GM12801 (cell line): ENCODE data around the gene POF1B.

Experiments used
- TF ChIP-seq, protein P1 (sequence below): IDR thresholded peaks from one replicate; pipeline ENCODE4 v1.5.1; 2011; ENCODE audit warnings: control low read depth; ENCODE audit not compliant: insufficient read length; ENCODE audit errors: extremely low read depth

The POF1B gene, protein sequence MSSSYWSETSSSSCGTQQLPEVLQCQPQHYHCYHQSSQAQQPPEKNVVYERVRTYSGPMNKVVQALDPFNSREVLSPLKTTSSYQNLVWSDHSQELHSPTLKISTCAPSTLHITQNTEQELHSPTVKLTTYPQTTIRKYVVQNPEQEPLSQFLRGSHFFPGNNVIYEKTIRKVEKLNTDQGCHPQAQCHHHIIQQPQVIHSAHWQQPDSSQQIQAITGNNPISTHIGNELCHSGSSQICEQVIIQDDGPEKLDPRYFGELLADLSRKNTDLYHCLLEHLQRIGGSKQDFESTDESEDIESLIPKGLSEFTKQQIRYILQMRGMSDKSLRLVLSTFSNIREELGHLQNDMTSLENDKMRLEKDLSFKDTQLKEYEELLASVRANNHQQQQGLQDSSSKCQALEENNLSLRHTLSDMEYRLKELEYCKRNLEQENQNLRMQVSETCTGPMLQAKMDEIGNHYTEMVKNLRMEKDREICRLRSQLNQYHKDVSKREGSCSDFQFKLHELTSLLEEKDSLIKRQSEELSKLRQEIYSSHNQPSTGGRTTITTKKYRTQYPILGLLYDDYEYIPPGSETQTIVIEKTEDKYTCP

DNA sequence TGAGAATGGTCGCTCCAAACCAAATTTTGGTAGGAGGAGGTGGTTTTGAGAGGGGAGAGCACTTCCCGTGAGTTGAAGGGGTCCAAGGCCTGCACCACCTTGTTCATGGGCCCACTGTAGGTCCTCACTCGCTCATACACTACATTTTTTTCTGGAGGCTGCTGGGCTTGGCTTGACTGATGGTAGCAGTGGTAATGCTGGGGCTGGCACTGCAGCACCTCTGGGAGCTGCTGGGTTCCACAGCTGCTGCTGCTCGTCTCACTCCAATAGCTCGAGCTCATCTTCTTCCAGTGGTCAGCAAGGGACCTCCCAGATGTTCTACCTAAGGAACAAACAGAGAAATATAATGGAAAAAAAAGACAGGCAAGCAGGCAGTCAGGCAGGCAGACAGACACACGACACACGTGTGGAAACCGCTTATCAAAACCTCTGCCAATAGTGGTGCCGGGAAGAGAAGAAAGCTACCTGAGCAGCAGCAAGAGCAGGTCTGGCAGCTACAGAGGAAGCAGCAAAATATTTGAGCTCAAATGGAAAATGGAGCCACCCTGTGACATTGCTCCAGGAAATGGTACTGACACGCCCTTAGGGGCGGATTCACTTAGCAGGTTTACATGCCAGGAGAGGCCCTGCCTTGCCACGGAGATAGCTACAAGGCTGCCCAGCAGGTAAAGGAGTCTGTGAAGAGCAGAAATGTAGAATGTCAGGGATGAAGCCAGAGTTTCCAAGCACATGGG lies at the start of gene POF1B:
Gene POF1B (minus strand): TSS at position 492 of the 734 bp plus-strand sequence. CDS start 211 bp downstream, at position 281.
- TF ChIP-seq, protein P1, sequence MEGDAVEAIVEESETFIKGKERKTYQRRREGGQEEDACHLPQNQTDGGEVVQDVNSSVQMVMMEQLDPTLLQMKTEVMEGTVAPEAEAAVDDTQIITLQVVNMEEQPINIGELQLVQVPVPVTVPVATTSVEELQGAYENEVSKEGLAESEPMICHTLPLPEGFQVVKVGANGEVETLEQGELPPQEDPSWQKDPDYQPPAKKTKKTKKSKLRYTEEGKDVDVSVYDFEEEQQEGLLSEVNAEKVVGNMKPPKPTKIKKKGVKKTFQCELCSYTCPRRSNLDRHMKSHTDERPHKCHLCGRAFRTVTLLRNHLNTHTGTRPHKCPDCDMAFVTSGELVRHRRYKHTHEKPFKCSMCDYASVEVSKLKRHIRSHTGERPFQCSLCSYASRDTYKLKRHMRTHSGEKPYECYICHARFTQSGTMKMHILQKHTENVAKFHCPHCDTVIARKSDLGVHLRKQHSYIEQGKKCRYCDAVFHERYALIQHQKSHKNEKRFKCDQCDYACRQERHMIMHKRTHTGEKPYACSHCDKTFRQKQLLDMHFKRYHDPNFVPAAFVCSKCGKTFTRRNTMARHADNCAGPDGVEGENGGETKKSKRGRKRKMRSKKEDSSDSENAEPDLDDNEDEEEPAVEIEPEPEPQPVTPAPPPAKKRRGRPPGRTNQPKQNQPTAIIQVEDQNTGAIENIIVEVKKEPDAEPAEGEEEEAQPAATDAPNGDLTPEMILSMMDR, result no peak

DNA sequence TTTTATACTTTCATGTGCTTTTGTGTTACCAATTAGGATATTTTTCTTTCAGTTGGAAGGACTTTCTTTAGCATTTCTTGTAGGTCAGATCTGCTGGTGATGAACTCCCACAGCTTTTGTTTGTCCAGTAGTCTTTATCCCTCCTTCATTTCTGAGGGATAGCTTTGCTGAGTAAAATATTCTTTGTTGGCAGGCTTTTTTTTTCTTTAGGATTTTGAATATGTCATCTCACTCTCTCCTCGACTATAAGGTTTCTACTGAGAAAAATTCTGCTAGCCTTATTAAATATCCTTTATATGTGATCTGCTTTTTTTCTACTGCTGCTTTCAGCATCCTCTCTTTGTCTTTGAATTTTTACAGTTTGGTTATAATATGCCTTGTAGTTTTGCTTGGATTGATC lies 49.6 kb upstream of the POF1B start:
- TF ChIP-seq, protein P1, result no peak

DNA sequence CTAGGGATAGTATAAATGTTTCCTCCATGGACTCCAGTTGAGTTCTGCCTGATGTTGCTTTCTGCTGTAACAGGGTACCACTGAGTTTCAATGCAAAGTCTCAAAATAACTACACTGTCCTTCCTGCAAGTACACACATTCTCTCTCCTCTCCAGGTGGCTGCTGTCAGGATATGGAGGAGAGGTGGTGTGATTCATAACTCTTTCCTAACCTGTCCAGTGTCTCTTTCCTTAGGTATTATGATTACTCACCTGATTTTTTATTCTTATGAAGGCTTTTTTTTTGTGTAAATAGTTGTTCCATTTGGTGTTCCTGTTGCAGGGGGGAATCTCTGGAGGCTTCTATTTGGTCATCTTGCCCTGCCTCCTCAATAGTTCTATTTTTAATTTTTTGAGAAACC lies 39.8 kb upstream of the POF1B start:
- TF ChIP-seq, protein P1, result no peak

- TF ChIP-seq, protein P1, result no peak
Measured at GRCh38 chrX:85391878-85392238, 12.4 kb upstream of the POF1B start.

- TF ChIP-seq, protein P1, result no peak
Measured at GRCh38 chrX:85391185-85391877, 11.9 kb upstream of the POF1B start.

DNA sequence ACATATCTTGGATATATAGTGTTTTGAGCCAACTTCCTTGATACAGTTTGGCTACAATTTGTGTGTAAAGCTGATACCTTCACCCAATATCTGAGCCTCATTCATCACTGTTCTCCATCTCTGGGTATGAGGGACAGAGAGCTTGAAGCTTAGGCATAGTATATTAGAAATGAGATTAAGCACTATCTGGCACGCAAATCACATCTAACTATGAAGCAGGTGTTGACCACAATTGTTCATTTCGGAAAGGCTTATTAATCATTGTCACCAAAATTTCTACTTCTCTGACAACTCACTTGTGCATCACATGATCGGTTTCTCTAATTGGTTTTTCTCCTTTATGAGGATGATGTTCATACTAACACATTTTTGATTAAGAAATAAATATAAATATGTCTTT lies 2.1 kb upstream of the POF1B start:
- TF ChIP-seq, protein P1, result no peak

- TF ChIP-seq, protein P1, result no peak
Measured at GRCh38 chrX:85378461-85378860, 1.0 kb downstream of the POF1B start.
